Left ventricle myocardium inferior (tissue), 1 donor: ENCODE results near the gene DKK1. TPM values are rescaled to one million over a fixed set of nuclear protein-coding genes. Genes with fewer than 3 reads are reported as not detected.
A peak's percentile ranks its signal among the peaks of the same experiment; 100 is the strongest.

Source experiments
- DNase-seq: peaks from one replicate; pipeline ENCODE4 v3.0.0-alpha.2; 2020
- H3K27ac ChIP-seq: fragments of 200-600 bp; replicated peaks from 2 replicates; pipeline ENCODE4 v1.8.0; 2021
- H3K27me3 ChIP-seq: fragments of 200-600 bp; 2 replicates; pipeline ENCODE4 v1.8.0; 2021; ENCODE audit warnings: low read depth
- H3K36me3 ChIP-seq: fragments of 200-600 bp; 2 replicates; pipeline ENCODE4 v1.8.0; 2021
- H3K4me1 ChIP-seq: fragments of 200-600 bp; 2 replicates; pipeline ENCODE4 v1.8.0; 2021
- H3K4me3 ChIP-seq: fragments of 200-600 bp; 2 replicates; pipeline ENCODE4 v1.8.0; 2021; ENCODE audit warnings: mild to moderate bottlenecking, moderate library complexity
- H3K9me3 ChIP-seq: fragments of 200-600 bp; replicated peaks from 2 replicates; pipeline ENCODE4 v1.8.0; 2021
- intact Hi-C: fragments of 100-400 bp; cut with micrococcal nuclease; formaldehyde crosslinking; loops from one replicate; pipeline ENCODE4 v1.11.0; 2022
- long read RNA-seq: library from polyadenylated mRNA; unstranded; transcript quantifications from one replicate; pipeline ENCODE4 v2.0.0, GENCODE V29; 2021
- total RNA-seq: library from RNA; stranded (reverse); fragmentation: NEBNext Ultra II Directional; extraction: Animal tissue kit (Norgen Biotek cat#: 25700); gene quantifications from one replicate; pipeline ENCODE4 v1.2.1, GENCODE V29; 2021
- TF ChIP-seq, protein P1 (sequence below): fragments of 200-600 bp; IDR thresholded peaks from 2 replicates; pipeline ENCODE4 v1.8.0; 2021; ENCODE audit warnings: antibody characterized with exemption, mild to moderate bottlenecking, borderline replicate concordance
- donor health status: DM: no; HTN: yes; CAD: no; lungs with severe emphysema.

Gene DKK1, protein sequence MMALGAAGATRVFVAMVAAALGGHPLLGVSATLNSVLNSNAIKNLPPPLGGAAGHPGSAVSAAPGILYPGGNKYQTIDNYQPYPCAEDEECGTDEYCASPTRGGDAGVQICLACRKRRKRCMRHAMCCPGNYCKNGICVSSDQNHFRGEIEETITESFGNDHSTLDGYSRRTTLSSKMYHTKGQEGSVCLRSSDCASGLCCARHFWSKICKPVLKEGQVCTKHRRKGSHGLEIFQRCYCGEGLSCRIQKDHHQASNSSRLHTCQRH
- total RNA-seq = not detected
- long read RNA-seq = 0 reads

DNA sequence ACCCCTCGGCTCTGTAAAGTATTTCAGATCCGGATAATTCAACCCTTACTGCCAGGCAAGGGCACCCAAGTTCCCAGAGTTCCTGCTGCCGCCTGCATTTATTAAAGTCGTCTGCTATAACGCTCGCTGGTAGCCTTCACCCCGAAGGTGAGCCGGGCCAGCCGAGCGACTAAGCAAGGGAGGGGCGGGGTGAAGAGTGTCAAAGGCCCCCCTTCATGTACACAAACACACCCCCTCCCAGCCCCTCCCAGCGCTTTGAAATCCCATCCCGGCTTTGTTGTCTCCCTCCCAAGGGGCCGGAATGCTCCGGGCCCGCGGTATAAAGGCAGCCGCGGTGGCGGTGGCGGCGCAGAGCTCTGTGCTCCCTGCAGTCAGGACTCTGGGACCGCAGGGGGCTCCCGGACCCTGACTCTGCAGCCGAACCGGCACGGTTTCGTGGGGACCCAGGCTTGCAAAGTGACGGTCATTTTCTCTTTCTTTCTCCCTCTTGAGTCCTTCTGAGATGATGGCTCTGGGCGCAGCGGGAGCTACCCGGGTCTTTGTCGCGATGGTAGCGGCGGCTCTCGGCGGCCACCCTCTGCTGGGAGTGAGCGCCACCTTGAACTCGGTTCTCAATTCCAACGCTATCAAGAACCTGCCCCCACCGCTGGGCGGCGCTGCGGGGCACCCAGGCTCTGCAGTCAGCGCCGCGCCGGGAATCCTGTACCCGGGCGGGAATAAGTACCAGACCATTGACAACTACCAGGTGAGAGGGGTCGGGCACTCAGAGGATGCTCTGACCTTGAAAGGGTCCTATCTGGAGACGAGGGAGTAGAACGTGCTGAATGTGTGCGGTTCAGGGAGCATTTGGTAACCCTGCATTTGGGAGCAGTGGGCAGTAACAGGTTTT is at the start of gene DKK1:
Gene DKK1, plus strand, starts transcription at position 349 of the 889 bp plus-strand sequence. Its CDS starts 154 bp downstream, at position 503.
- TF ChIP-seq, protein P1, sequence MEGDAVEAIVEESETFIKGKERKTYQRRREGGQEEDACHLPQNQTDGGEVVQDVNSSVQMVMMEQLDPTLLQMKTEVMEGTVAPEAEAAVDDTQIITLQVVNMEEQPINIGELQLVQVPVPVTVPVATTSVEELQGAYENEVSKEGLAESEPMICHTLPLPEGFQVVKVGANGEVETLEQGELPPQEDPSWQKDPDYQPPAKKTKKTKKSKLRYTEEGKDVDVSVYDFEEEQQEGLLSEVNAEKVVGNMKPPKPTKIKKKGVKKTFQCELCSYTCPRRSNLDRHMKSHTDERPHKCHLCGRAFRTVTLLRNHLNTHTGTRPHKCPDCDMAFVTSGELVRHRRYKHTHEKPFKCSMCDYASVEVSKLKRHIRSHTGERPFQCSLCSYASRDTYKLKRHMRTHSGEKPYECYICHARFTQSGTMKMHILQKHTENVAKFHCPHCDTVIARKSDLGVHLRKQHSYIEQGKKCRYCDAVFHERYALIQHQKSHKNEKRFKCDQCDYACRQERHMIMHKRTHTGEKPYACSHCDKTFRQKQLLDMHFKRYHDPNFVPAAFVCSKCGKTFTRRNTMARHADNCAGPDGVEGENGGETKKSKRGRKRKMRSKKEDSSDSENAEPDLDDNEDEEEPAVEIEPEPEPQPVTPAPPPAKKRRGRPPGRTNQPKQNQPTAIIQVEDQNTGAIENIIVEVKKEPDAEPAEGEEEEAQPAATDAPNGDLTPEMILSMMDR = peak; percentile 69
- peak within 1 kb of the TSS; percentile 72 for H3K4me3 ChIP-seq
- peaks cover 43% of the 10 kb centered on the region for H3K27me3 ChIP-seq
- H3K4me1 ChIP-seq = peaks cover 20% of the 10 kb centered on the region
- DNase-seq = peak; percentile 41
- no peaks in the 10 kb centered on the region for H3K36me3 ChIP-seq
- H3K9me3 ChIP-seq = no peaks in the 10 kb centered on the region
- intact Hi-C loops = loop anchor here (5.0 kb wide), 1 partner anchor 173 kb away; no protein-coding TSS in a partner anchor
- H3K27ac ChIP-seq = no peak within 1 kb of the TSS

DNA sequence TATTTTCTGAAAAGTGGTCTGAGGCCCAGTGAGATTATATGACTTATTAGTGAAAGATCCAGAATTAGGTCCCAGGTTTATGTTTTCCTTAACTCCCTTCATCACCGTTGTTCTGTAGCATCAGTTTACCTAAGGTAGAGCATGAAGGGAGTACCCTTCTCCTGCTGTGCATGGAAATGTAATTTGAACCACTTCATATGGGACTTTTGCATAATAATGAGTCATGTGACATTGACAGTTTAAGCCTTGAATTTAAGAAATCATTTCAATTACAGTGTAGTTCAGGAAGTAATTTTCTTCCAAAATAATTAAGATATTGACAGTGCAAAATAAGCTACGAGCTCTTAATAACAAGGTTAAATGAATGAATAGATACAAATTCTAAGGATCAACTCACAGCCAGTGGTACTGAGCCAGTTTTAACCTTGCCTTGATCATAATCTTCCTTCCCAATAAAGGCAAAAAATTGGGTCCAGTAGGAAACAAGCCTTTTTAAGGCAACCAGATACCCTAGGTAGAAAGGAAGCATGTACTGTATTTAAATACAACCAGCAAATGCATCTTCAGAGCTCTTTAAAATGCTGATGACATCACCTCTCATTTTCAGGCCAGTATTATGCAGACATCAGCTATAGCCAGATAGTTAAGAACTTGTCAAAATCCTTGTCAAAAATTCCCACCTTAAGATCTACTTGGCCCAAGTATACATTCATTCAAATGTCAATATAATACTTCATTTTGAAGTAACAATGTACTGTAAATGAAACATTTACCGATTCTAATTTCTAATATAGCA is 48.8 kb upstream of the DKK1 start:
- Histone ChIP-seq H3K4me3 (no peak overlapping the region), H3K27me3 (no peaks in the 10 kb centered on the region)
- intact Hi-C loops = no loop called here

DNA sequence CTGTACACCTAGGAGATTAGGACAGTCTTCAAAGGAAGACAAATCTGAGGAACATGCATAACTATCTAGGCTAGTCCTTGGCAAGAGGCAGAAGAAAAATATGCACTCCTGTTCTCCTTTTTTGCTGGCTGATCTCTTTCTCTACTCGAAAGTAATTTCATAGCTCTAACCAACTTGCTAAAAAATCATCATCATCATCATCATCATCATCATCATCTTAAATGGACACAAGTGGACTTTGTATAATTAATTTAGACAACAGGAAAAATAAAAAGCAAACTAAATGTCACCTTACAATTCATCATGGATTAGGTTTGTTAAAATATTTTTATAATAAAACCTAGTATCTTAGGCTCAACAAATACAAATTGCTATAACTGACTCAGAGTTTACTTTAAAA is 47.2 kb upstream of the DKK1 start:
- Histone ChIP-seq H3K27me3 (no peaks in the 10 kb centered on the region), H3K36me3 (peaks cover 1% of the 10 kb centered on the region), H3K4me3 (no peak overlapping the region), H3K27ac (no peak overlapping the region), H3K9me3 (no peaks in the 10 kb centered on the region), H3K4me1 (no peaks in the 10 kb centered on the region)
- no peak for DNase-seq
- TF ChIP-seq, protein P1 = no peak
- intact Hi-C loops = no loop called here

More for the DNA sequence above, 48.8 kb upstream of the DKK1 start:
- Histone ChIP-seq H3K36me3 (no peaks in the 10 kb centered on the region), H3K9me3 (no peaks in the 10 kb centered on the region), H3K4me1 (no peaks in the 10 kb centered on the region), H3K27ac (no peak overlapping the region)
- TF ChIP-seq, protein P1 = no peak
- DNase-seq = no peak

DNA sequence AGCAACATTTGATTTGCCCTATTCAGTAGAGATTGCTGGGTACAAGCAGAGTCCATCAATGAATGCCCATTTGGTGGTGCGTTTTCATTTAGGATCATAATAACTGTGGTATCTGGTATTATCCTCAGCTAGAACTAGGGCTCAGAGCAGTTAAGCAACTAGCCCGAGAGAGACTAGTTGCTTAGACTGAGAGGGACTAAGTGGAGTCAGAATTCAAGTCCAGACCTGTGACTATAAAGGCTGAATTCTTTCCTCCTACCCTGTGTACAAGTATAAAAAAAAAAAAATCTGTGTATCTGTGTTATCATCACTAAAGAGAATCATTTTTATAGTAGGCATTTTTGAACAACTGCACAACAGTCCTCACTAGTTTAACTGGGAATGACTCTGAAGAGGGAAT is 45.3 kb upstream of the DKK1 start:
- no peaks in the 10 kb centered on the region for H3K27me3 ChIP-seq
- intact Hi-C loops = no loop called here
- no peak overlapping the region for H3K27ac ChIP-seq
- H3K4me1 ChIP-seq = no peaks in the 10 kb centered on the region
- no peaks in the 10 kb centered on the region for H3K9me3 ChIP-seq
- TF ChIP-seq, protein P1 = no peak
- H3K4me3 ChIP-seq = no peak overlapping the region
- peaks cover 5% of the 10 kb centered on the region for H3K36me3 ChIP-seq
- no peak for DNase-seq

DNA sequence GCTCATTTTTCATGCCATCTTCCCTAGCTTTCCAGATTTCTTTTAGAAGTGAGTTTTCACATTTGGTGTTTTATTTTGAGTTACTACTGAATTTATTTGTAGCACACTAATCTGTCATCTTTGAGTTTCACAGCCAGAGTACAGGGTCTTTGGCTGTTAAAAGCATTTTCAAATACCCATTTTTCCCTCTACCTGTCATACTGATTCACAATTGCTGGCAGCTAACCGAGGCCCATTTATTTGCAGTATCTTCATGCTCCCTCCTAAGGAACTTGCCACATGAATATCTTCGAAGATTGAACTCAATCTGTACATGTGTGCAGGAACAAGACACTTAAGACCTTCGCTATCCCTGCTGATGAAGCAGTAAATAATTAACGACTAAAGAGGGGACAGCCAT is 44.8 kb upstream of the DKK1 start:
- no peaks in the 10 kb centered on the region for H3K27me3 ChIP-seq
- peaks cover 5% of the 10 kb centered on the region for H3K36me3 ChIP-seq
- no peaks in the 10 kb centered on the region for H3K4me1 ChIP-seq
- H3K4me3 ChIP-seq = no peak overlapping the region
- no peak for DNase-seq
- intact Hi-C loops = no loop called here
- no peaks in the 10 kb centered on the region for H3K9me3 ChIP-seq
- TF ChIP-seq, protein P1 = no peak
- H3K27ac ChIP-seq = no peak overlapping the region
